GM06990 (cell line): ENCODE results near the gene SPRYD3.

Experiments used
- DNase-seq: peaks from one replicate; pipeline ENCODE4 v3.0.0-alpha.2; 2011; ENCODE audit not compliant: insufficient read length; ENCODE audit errors: extremely low read depth
- H3K27me3 ChIP-seq: replicated peaks from 2 replicates; pipeline ENCODE4 v1.6.0; 2011; ENCODE audit warnings: low read length; ENCODE audit not compliant: control insufficient read depth, insufficient read depth
- H3K36me3 ChIP-seq: 2 replicates; pipeline ENCODE4 v1.5.1; 2011; ENCODE audit warnings: low read length; ENCODE audit not compliant: control insufficient read depth, insufficient read depth
- H3K4me3 ChIP-seq: replicated peaks from 2 replicates; pipeline ENCODE4 v1.5.1; 2011; ENCODE audit warnings: low read depth, mild to moderate bottlenecking, control low read depth, low read length
- CTCF ChIP-seq: IDR thresholded peaks from 2 replicates; pipeline ENCODE4 v1.5.1; 2011; ENCODE audit warnings: low read length, control low read depth, mild to moderate bottlenecking, inconsistent platforms; ENCODE audit not compliant: insufficient read depth, poor library complexity, severe bottlenecking

Gene SPRYD3

GRCh38 chr12:53082637-53083175, 3.5 kb upstream of the SPRYD3 start:
- H3K27me3 ChIP-seq, result no peaks in the 10 kb centered on the region; the same call in 1 of the 2 replicates
- H3K36me3 ChIP-seq, result no peaks in the 10 kb centered on the region
- no peak for TF ChIP-seq CTCF
- DNase-seq, result no peak
- H3K4me3 ChIP-seq, result no peak overlapping the region

GRCh38 chr12:53078425-53079225, 565 bp downstream of the SPRYD3 start:
- peaks cover 14% of the 10 kb centered on the region for H3K36me3 ChIP-seq
- TF ChIP-seq CTCF, result no peak
- no peak for DNase-seq
- H3K4me3 ChIP-seq, result peak overlapping the region; percentile 88
- H3K27me3 ChIP-seq, result no peaks in the 10 kb centered on the region

GRCh38 chr12:53077030-53077429, 2.2 kb downstream of the SPRYD3 start:
- Histone ChIP-seq H3K4me3 (no peak overlapping the region), H3K36me3 (peaks cover 20% of the 10 kb centered on the region), H3K27me3 (no peaks in the 10 kb centered on the region)
- no peak for DNase-seq
- no peak for TF ChIP-seq CTCF

- H3K4me3 ChIP-seq, result no peak overlapping the region
- TF ChIP-seq CTCF, result no peak
- peaks cover 20% of the 10 kb centered on the region for H3K36me3 ChIP-seq
- DNase-seq, result no peak
- H3K27me3 ChIP-seq, result no peaks in the 10 kb centered on the region
These were observed 2.7 kb downstream of the SPRYD3 start for GRCh38 chr12:53076461-53076860.

- H3K27me3 ChIP-seq, result no peaks in the 10 kb centered on the region
- TF ChIP-seq CTCF, result no peak
- no peak for DNase-seq
- H3K36me3 ChIP-seq, result peaks cover 22% of the 10 kb centered on the region
- H3K4me3 ChIP-seq, result no peak overlapping the region
These were observed 4.2 kb downstream of the SPRYD3 start for GRCh38 chr12:53074999-53075370.
